NCI-H460 (cell line): ENCODE measurements around the gene LRFN3. TPM values are rescaled to one million over a fixed set of nuclear protein-coding genes. Genes with fewer than 3 reads are reported as not detected.
"Not testable (repeated sequence)": the region's sequence is repeated elsewhere in the genome, so short reads cannot be mapped to it uniquely, and the experiment has no call there.

ENCODE experiments used
- DNase-seq: peaks from one replicate; pipeline ENCODE4 v3.0.0-alpha.2; 2016; ENCODE audit warnings: low read depth; ENCODE audit errors: extremely low read depth
- total RNA-seq: library from RNA; depleted of rRNA; stranded (reverse); fragments of >200 nt; shearing (Covaris generic); gene quantifications from 2 replicates; pipeline ENCODE4 v1.2.3, GENCODE V29; 2014

LRFN3 gene
- total RNA-seq, 1 experiment from 2014 or later, result 3.5 TPM

DNA sequence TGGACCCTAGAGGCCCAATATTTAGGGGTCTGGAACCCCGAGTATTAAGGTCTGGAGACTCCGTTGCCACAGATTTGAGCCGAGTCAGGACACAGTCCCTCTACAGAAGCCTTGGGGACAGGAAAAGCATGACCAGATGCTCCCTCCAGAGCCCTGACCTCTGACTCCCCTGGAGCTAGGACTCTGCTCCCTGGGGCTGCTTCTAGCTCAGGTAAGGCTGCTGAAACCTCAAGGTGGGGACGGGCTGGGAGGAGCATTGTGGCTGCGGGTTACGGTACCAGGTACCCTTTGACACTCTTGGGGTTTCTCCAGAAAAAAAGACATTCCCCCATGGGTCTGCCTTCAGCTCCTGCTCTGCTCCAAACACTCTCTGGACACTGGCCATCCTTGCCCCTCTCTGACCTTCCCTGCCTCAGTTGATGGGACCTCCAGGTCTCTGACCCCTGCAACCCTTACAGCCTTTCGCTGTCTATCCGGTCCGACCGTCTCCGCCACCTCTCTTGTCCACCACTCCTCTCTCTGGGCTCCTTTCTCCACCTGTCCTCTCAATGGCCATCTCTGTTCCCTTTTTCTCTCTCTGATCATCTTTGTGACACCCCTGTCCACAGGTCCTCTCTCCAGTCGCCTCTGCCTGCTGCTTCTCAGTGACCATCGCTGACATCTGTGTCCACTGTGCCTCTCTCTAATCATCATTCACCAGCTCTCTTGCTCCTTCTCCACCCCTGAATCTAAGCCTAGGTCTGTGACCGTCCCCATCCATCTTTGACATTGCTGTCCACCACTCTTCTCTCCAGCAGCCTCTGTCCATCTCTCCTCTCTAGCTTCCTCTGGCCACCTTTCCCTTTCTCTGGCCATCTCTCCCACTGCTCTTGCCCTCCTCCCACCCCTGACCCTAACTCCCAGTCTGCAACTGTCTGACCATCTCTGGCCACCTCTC lies 1.4 kb downstream of the LRFN3 start:
- DNase-seq, result no peak

GRCh38 chr19:35938282-35939224 lies 2.4 kb downstream of the LRFN3 start:
- no peak for DNase-seq

DNA sequence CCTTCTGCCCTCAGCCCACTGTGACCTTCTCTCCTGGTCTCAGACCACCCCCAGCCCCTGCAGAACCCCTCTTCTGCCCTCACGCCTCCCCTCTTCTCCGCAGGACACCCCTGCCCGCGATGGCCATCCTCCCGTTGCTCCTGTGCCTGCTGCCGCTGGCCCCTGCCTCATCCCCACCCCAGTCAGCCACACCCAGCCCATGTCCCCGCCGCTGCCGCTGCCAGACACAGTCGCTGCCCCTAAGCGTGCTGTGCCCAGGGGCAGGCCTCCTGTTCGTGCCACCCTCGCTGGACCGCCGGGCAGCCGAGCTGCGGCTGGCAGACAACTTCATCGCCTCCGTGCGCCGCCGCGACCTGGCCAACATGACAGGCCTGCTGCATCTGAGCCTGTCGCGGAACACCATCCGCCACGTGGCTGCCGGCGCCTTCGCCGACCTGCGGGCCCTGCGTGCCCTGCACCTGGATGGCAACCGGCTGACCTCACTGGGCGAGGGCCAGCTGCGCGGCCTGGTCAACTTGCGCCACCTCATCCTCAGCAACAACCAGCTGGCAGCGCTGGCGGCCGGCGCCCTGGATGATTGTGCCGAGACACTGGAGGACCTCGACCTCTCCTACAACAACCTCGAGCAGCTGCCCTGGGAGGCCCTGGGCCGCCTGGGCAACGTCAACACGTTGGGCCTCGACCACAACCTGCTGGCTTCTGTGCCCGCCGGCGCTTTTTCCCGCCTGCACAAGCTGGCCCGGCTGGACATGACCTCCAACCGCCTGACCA lies 3.3 kb downstream of the LRFN3 start:
- DNase-seq, result no peak

DNA sequence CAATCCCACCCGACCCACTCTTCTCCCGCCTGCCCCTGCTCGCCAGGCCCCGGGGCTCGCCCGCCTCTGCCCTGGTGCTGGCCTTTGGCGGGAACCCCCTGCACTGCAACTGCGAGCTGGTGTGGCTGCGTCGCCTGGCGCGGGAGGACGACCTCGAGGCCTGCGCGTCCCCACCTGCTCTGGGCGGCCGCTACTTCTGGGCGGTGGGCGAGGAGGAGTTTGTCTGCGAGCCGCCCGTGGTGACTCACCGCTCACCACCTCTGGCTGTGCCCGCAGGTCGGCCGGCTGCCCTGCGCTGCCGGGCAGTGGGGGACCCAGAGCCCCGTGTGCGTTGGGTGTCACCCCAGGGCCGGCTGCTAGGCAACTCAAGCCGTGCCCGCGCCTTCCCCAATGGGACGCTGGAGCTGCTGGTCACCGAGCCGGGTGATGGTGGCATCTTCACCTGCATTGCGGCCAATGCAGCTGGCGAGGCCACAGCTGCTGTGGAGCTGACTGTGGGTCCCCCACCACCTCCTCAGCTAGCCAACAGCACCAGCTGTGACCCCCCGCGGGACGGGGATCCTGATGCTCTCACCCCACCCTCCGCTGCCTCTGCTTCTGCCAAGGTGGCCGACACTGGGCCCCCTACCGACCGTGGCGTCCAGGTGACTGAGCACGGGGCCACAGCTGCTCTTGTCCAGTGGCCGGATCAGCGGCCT lies 4.1 kb downstream of the LRFN3 start:
- DNase-seq, result no peak

GRCh38 chr19:35940839-35941238 lies 4.7 kb downstream of the LRFN3 start:
- DNase-seq, result no peak

- DNase-seq, result no peak
Measured at GRCh38 chr19:35942235-35942634, 6.1 kb downstream of the LRFN3 start.

DNA sequence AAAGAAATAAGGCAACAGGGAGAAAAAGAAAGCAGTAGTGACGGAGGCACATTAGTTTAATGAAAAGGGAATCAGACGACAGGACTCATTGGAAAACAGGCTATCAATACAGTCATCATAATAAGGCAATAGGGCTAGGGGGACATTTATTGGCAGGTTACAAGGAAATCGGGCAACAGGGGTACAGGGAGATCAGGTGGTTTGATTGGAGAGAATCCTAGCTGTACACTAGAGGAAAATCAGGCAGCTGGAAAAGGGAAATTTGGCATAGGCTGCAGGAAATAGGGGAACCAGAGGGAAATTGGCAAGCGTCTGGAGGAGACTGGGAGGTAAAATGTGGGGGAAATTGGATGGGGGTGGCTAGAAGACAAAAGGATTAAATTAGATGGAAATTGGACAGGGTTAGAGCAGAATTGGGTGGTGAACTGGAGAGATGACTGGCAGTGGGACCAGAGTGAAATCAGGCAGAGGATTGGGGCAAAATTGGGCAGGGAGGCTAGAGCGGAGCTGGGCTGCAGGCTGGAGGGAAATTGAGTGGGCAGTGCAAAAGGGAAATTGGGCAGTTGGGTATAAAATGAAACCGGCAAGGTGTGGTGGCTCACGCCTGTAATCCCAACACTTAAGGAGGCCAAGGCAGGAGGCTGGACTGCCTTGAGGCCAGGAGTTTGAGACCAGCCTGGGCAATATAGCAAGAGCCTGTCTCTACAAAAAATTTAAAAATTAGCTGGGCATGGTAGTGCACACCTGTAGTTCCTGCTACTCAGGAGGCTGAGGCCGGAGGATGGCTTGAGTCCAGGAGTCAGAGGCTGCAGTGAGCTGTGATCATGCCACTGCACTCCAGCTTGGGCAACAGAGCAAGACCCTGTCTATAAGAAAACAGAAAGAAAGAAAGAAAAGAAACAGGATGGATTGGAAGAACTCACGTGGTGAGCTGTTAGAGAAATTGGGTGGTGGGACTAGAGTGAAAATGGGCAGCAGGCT lies 7.4 kb downstream of the LRFN3 start:
- DNase-seq, result no peak

DNA sequence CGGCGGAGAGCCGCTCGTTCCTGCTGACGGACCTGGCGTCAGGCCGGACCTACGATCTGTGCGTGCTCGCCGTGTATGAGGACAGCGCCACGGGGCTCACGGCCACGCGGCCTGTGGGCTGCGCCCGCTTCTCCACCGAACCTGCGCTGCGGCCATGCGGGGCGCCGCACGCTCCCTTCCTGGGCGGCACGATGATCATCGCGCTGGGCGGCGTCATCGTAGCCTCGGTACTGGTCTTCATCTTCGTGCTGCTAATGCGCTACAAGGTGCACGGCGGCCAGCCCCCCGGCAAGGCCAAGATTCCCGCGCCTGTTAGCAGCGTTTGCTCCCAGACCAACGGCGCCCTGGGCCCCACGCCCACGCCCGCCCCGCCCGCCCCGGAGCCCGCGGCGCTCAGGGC lies 8.4 kb downstream of the LRFN3 start:
- no peak for DNase-seq

DNA sequence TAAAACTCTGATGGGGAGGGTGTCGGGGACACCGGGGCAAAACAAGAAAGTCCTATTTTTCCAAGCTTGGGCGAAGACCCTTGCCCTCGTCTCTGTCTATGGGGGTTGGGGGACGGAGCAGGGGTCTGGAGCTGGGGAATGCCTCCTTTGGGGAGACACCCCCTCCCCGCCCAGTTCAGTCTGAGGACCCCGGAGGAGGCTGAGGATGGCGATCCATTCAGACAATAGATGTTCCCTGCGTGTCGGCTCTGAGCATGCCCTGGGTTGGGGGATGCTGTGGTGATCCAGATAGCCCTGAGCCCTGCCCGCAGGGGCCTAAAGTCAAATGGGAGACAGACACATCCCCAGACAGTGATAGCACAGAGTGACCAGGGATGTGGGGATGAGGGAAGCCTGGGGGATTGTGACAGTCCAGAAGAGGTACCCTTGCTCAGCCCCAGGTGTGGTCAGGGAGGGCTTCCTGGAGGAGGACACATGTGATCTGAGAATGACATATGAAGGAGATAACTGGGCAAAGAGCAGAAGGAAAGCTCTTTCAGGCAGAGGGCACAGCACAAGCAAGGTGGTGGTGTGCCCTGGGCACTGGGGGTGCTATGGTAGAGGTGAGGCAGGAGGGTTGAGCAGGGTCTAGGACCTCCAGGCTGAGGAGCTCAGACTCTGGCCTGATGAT lies 9.1 kb downstream of the LRFN3 start:
- DNase-seq, result no peak

DNA sequence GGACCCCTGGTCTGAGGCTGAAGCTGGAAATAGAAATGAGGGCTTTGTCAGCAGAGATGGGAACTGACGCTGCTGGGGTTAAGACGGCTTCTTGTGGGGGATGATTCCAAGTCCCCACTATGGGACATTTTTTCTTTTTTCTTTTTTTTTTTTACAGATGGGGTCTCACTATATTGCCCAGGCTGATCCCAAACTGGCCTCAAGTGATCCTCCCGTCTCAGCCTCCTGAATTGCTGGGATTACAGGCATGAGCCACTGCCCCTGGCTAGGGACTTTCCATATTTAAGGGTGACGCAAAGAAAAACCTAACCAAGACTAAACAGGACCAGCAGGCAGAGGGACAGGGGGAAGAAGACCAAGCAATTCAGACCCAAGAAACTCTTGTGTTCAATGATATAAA lies 10.0 kb downstream of the LRFN3 start:
- DNase-seq, result no peak

- DNase-seq, result no peak
Measured at GRCh38 chr19:35949131-35949530, 13.0 kb downstream of the LRFN3 start.

DNA sequence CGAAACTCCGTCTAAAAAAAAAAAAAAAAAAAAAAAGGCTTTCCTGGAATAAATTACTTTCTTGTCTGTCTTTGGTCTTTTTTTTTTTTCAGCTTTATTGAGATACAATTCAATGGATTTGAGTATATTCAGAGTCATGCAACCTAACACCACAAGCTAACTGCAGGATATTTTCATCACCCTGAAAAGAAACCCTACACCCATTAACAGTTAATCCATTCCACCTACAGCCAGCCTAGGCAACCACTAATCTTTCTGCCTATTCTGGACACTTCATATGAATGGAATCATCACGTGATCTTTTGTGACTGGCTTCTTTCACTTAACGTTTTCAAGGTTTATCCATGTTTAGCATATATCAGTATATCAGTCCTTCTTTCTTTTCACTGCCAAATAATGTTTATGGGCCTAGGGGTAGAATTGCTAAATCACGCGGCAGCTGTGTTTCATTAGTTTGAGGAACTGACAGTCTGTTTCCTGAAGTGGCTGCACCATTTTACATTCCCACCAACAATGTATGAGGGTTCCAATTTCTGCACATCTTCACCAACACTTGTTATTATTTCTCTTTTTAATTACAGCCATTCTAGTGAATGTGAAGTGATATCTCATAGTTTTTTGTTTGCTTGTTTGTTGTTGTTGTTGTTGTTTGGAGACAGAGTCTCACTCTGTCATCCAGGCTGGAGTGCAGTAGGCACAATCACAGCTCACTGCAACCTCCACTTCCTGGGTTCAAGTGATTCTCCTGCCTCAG lies 19.9 kb downstream of the LRFN3 start:
- DNase-seq, result no peak

GRCh38 chr19:35957411-35957810 lies 21.2 kb downstream of the LRFN3 start:
- not testable (repeated sequence) for DNase-seq

DNA sequence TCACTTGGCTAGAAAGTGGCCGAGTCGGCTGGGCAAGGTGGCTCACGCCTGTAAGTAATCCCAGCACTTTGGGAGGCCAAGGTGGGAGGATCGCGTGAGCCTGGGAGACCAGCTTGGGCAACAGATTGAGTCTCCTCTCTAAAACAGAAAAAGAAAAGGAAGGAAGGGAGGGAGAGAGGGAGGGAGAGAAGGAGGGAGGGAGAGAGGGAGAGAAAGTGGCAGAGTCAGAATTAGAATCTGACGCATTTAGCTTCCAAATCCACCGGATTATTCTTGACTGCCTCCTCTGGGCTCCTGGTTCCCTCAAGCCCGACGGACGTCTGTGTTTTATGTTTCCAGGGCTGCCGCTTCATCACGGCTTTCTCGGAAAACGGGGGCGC lies 22.5 kb downstream of the LRFN3 start:
- no peak for DNase-seq

DNA sequence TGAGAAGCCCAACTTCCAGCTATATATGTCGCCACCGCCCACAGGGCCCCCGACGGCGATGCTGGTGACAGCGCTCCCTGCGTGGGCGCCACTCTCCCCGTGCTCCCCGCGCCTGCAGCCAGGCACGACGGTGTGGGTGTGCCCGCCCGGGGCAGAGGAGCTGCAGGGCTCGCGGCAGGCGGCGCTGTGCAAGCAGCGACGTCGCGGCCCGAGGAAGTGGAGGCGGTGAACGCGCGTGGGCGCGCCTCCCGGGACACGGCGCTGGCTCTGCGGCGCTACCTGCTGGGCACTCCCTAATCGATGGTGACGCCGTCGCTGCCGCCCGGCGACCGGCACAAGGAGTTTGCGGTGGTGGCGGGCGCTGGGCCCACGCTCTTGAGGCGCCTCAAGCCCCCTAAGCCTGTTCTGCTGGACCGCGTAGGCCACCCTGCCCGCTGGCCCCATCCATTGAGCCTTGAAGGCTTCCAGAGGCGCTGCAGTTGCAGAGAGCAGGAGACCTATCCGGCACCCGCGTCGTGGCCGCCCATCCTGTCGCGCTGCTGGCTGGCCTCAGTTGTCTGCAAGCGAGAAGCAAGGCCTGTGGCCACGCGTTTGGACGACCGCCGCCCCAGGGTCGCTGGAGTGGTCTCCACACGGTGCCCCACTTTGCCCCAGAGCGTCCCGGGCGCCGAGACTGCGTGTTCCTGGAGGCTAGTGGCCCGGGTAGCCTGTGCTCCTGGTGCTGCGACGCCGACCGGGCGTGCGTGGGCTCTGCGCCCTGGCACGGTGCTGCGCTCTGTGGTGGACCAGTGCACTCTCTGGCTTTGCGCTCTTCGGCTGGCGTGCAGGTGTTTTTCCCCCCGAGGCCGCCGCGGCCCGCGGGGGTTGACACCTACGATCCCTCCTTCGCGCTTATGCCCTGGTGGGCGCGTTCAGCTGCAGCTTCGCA lies 23.1 kb downstream of the LRFN3 start:
- DNase-seq, result no peak

- no peak for DNase-seq
Measured at GRCh38 chr19:35959968-35960320, 23.8 kb downstream of the LRFN3 start.
